ENCODE results near the gene COA8. TPM values are rescaled to one million over a fixed set of nuclear protein-coding genes. Genes with fewer than 3 reads are reported as not detected.

The COA8 gene
- polyA plus RNA-seq, 1 donor from 2014 or later, result 169 TPM

DNA sequence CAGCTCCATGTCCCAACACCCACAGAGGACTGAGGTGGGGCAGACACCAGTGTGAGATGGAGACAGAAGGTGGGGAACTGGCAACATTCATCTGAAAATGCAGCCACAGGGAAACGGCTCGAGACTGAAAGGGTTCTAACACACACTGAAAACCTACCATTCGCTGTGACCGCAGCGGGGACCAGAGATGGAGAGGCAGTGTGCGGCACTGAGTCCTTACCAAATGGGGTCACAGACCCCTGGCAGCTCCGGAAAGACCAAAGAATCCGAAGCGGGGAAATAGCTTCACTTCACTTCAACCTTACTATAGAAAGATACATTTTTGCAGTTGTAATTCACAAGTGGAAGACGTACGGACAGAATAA, 9.9 kb upstream of the COA8 start:
- H2AFZ ChIP-seq (ENCODE audit: low read depth, low read length), result no peak overlapping the region
- H3K79me2 ChIP-seq (replicated peaks; ENCODE audit: insufficient read depth, low read length), result peaks cover 3% of the 10 kb centered on the region
- no peaks in the 10 kb centered on the region for H4K20me1 ChIP-seq (ENCODE audit: insufficient read depth)
- H3K27me3 ChIP-seq (ENCODE audit: insufficient read depth, low read depth, low read length), result no peaks in the 10 kb centered on the region
- no peaks in the 10 kb centered on the region for H3F3A ChIP-seq (ENCODE audit: insufficient read depth, low read length, poor library complexity, severe bottlenecking)
- no peaks in the 10 kb centered on the region for H3K9me3 ChIP-seq (ENCODE audit: low read length)
- H3K27ac ChIP-seq (ENCODE audit: low read length), result no peak overlapping the region
- H3K36me3 ChIP-seq (ENCODE audit: insufficient read depth, low read length), result no peaks in the 10 kb centered on the region
- no peak for TF ChIP-seq MXI1 (conservative IDR thresholded peaks at IDR 0.05; ENCODE audit: poor library complexity, severe bottlenecking)
- no peak for TF ChIP-seq EZH2 (IDR thresholded peaks at IDR 0.05; ENCODE audit: borderline replicate concordance, insufficient read depth, low read length, poor library complexity, severe bottlenecking)
- no peak for TF ChIP-seq SMC3 (conservative IDR thresholded peaks at IDR 0.05; ENCODE audit: poor library complexity)
- TF ChIP-seq, protein P1, sequence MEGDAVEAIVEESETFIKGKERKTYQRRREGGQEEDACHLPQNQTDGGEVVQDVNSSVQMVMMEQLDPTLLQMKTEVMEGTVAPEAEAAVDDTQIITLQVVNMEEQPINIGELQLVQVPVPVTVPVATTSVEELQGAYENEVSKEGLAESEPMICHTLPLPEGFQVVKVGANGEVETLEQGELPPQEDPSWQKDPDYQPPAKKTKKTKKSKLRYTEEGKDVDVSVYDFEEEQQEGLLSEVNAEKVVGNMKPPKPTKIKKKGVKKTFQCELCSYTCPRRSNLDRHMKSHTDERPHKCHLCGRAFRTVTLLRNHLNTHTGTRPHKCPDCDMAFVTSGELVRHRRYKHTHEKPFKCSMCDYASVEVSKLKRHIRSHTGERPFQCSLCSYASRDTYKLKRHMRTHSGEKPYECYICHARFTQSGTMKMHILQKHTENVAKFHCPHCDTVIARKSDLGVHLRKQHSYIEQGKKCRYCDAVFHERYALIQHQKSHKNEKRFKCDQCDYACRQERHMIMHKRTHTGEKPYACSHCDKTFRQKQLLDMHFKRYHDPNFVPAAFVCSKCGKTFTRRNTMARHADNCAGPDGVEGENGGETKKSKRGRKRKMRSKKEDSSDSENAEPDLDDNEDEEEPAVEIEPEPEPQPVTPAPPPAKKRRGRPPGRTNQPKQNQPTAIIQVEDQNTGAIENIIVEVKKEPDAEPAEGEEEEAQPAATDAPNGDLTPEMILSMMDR (IDR thresholded peaks at IDR 0.05; ENCODE audit: poor library complexity, severe bottlenecking), result no peak
- no peak for TF ChIP-seq RAD21 (conservative IDR thresholded peaks at IDR 0.05)
- no peak for TF ChIP-seq POLR2AphosphoS5 (IDR thresholded peaks at IDR 0.05)
- TF ChIP-seq EP300 (conservative IDR thresholded peaks at IDR 0.05; ENCODE audit: poor library complexity, severe bottlenecking), result no peak
- no peak for TF ChIP-seq TAF1 (IDR thresholded peaks at IDR 0.05; ENCODE audit: low read depth)
- TF ChIP-seq, protein P2, sequence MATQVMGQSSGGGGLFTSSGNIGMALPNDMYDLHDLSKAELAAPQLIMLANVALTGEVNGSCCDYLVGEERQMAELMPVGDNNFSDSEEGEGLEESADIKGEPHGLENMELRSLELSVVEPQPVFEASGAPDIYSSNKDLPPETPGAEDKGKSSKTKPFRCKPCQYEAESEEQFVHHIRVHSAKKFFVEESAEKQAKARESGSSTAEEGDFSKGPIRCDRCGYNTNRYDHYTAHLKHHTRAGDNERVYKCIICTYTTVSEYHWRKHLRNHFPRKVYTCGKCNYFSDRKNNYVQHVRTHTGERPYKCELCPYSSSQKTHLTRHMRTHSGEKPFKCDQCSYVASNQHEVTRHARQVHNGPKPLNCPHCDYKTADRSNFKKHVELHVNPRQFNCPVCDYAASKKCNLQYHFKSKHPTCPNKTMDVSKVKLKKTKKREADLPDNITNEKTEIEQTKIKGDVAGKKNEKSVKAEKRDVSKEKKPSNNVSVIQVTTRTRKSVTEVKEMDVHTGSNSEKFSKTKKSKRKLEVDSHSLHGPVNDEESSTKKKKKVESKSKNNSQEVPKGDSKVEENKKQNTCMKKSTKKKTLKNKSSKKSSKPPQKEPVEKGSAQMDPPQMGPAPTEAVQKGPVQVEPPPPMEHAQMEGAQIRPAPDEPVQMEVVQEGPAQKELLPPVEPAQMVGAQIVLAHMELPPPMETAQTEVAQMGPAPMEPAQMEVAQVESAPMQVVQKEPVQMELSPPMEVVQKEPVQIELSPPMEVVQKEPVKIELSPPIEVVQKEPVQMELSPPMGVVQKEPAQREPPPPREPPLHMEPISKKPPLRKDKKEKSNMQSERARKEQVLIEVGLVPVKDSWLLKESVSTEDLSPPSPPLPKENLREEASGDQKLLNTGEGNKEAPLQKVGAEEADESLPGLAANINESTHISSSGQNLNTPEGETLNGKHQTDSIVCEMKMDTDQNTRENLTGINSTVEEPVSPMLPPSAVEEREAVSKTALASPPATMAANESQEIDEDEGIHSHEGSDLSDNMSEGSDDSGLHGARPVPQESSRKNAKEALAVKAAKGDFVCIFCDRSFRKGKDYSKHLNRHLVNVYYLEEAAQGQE (IDR thresholded peaks at IDR 0.05; ENCODE audit: borderline replicate concordance), result no peak
- no peak overlapping the region for H3K9ac ChIP-seq (ENCODE audit: low read length)
- no peaks in the 10 kb centered on the region for H3K9me2 ChIP-seq (ENCODE audit: insufficient read depth, low read length)
- no peak overlapping the region for H3K4me2 ChIP-seq (ENCODE audit: low read length)
- H3K4me3 ChIP-seq (ENCODE audit: low read length), result no peak overlapping the region

DNA sequence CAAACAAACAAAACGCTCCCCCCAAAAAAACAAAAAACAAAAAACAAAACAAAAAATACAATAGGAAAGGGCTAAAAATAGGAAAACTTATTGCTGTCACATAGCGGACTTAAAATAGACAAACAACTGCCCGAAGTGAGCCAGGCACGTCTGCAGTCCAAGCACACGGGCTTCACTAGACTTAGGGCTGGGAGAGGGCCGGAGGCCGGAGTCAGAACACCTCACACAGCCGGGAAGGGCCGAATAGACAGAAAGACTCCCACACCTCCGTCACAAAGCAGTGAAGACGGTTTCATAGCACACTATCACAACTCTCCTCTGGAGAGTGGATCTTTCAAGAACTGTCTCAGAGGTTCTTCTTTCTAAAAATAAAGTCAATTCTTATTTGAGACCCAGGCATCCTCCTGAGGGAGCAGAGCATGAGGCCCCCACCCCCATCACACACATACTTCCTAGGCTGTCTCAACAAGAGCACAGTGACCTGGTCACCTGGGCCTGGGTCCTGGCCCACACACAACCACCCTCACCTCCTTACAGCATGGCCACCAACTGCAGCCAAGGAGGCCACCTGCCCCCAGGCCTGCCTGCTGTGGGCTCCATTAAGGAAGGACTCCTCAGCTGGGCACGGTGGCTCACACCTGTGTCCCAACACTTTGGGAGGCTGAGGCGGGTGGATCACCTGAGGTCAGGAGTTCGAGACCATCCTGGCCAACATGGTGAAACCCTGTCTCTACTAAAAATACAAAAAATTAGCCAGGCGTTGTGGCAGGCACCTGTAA, 7.0 kb upstream of the COA8 start:
- Histone ChIP-seq H4K20me1 (ENCODE audit: insufficient read depth) (no peaks in the 10 kb centered on the region), H3K79me2 (replicated peaks; ENCODE audit: insufficient read depth, low read length) (peaks cover 33% of the 10 kb centered on the region)

More for the DNA sequence above, 7.0 kb upstream of the COA8 start:
- Histone ChIP-seq H3K4me3 (ENCODE audit: low read length) (no peak overlapping the region), H3K9me3 (ENCODE audit: low read length) (no peaks in the 10 kb centered on the region), H3K9me2 (ENCODE audit: insufficient read depth, low read length) (no peaks in the 10 kb centered on the region), H3K36me3 (ENCODE audit: insufficient read depth, low read length) (peaks cover 6% of the 10 kb centered on the region), H2AFZ (ENCODE audit: low read depth, low read length) (no peak overlapping the region), H3K27me3 (ENCODE audit: insufficient read depth, low read depth, low read length) (no peaks in the 10 kb centered on the region), H3K9ac (ENCODE audit: low read length) (no peak overlapping the region), H3K27ac (ENCODE audit: low read length) (no peak overlapping the region), H3K4me2 (ENCODE audit: low read length) (no peak overlapping the region), H3F3A (ENCODE audit: insufficient read depth, low read length, poor library complexity, severe bottlenecking) (no peaks in the 10 kb centered on the region)
- TF ChIP-seq TAF1 (IDR thresholded peaks at IDR 0.05; ENCODE audit: low read depth) (no peak), EP300 (conservative IDR thresholded peaks at IDR 0.05; ENCODE audit: poor library complexity, severe bottlenecking) (no peak), RAD21 (conservative IDR thresholded peaks at IDR 0.05) (no peak), EZH2 (IDR thresholded peaks at IDR 0.05; ENCODE audit: borderline replicate concordance, insufficient read depth, low read length, poor library complexity, severe bottlenecking) (no peak), POLR2AphosphoS5 (IDR thresholded peaks at IDR 0.05) (no peak), SMC3 (conservative IDR thresholded peaks at IDR 0.05; ENCODE audit: poor library complexity) (no peak), MXI1 (conservative IDR thresholded peaks at IDR 0.05; ENCODE audit: poor library complexity, severe bottlenecking) (no peak)
- TF ChIP-seq, protein P2 (IDR thresholded peaks at IDR 0.05; ENCODE audit: borderline replicate concordance), result no peak
- TF ChIP-seq, protein P1 (IDR thresholded peaks at IDR 0.05; ENCODE audit: poor library complexity, severe bottlenecking), result no peak
